Measurements from ENCODE around the gene MAGI3.
"Not testable (repeated sequence)": the region's sequence is repeated elsewhere in the genome, so short reads cannot be mapped to it uniquely, and the experiment has no call there.

MAGI3 gene

GRCh38 chr1:113530021-113530420 lies 139.7 kb downstream of the MAGI3 start:
- DNase-seq: no peak

DNA sequence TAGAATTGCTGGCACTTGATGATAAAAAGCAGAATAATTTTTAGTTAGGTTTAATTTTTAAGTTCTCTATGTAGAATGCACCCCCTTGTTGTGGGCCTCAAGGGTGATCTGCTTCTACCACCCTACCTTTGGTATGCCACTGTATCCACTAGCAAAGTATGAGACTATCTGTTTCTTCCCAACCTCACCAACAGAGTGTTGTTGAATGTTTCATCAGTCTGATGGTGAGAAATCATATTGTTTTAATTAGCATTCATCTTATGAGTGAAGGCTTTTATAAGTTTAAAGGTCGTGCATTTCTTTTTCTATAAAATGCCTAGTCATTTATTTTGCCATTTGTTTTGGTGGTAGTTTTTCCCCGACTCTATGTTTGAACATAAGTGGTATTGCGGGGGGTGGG lies 141.0 kb downstream of the MAGI3 start:
- no peak for DNase-seq

- no peak for DNase-seq
Measured at GRCh38 chr1:113533061-113533460, 142.7 kb downstream of the MAGI3 start.

GRCh38 chr1:113534130-113534817 lies 144.0 kb downstream of the MAGI3 start:
- DNase-seq: no peak

DNA sequence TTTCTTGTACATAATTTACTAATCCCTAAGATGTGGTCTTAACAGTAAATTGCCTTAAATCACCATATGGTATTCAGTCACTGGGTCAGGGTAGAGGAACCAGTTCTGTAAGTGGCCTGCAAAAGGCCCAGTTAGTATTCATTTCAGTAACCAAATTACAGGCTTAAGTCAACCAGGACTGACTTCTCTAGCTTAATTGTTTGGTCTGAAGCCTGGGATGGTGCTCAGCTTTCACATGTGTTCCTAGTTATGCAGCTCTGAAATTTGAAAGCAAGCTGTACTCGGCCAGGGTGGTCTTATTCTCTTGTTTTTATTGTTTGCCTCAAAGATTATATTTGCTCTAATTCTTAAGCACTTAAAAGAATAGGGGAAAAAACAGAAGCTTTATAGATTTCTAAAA lies 144.6 kb downstream of the MAGI3 start:
- DNase-seq: no peak

GRCh38 chr1:113536182-113536780 lies 146.0 kb downstream of the MAGI3 start:
- DNase-seq: no peak

- no peak for DNase-seq
Measured at GRCh38 chr1:113538225-113538624, 147.9 kb downstream of the MAGI3 start.

DNA sequence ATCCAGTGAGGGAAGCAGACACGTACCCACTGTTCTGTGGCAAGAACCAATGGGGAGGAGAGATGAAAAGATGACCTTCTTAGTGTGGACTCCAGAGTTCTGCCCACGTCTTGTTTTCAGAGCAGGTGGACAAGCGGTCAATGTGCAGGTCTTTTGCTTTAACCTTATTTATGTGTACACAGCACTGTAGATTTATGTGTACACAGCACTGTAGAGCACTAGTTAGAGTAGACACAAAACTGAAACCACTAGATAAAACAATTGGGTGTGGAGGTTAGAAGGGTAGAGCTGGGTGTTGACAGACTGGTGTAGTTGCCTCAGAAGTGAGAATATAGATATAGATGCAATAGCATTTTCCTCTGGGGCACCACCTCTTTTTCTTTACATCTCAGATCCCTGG lies 150.0 kb downstream of the MAGI3 start:
- DNase-seq: no peak

- no peak for DNase-seq
Measured at GRCh38 chr1:113541106-113541505, 150.8 kb downstream of the MAGI3 start.

GRCh38 chr1:113542221-113542701 lies 151.9 kb downstream of the MAGI3 start:
- no peak for DNase-seq

DNA sequence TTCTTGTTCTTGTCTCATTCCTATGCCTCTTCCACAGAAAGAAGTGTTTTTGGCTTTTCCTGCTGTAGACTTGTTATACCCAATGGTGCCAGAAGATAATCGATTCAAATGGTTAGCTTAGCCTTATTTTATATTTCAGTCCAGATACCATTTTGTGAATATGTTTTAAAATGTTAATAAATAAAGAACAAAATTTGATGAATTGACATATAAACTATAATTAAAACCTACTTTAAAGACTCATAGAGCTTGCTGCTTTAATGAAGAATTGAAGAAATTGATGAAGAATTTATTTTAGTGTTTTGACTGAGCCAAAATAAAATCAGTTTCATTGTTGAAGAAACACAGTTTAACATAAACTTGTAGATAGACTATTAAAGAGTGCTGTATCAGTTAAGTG lies 152.8 kb downstream of the MAGI3 start:
- DNase-seq: no peak

DNA sequence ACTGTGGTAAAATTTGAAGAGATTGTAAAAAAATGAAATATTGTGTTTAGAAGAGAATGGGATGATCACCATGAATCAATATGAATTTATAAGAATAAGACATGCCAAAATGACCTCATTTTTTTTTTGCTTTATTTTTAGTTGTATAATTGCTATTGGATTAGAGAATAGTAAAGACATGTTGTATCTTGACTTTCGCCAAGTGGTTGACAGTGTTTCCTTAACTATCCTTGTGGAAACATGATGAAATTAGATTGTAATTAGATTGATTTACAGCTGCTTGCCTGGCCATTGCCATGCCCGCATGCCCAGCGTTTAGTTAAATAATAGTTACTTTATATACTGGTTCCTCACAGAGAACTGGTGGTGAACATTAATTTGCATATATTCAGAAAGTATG lies 154.9 kb downstream of the MAGI3 start:
- DNase-seq: no peak

GRCh38 chr1:113545626-113546025 lies 155.3 kb downstream of the MAGI3 start:
- no peak for DNase-seq

GRCh38 chr1:113551728-113552127 lies 161.4 kb downstream of the MAGI3 start:
- no peak for DNase-seq

- DNase-seq: no peak
Measured at GRCh38 chr1:113552244-113552643, 161.9 kb downstream of the MAGI3 start.

GRCh38 chr1:113557187-113557586 lies 166.9 kb downstream of the MAGI3 start:
- no peak for DNase-seq

GRCh38 chr1:113565621-113566020 lies 175.3 kb downstream of the MAGI3 start:
- DNase-seq: no peak

DNA sequence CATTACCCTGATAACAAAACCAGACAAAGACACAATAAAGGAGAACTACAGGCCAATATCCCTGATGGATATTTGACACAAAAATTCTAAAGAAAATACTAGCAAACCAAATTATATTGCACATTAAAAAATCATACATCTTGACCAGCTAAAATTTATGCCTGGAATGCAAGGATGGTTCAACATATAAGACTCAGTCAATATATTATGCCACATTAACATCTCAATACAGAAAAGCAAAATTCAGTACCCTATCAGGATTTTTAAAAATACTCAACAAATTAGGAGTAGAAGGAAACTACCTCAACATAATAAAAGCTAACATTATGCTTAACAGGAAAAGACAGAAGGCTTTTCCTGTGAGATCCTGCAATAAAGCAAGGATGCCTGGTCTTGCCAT lies 177.1 kb downstream of the MAGI3 start:
- no peak for DNase-seq

DNA sequence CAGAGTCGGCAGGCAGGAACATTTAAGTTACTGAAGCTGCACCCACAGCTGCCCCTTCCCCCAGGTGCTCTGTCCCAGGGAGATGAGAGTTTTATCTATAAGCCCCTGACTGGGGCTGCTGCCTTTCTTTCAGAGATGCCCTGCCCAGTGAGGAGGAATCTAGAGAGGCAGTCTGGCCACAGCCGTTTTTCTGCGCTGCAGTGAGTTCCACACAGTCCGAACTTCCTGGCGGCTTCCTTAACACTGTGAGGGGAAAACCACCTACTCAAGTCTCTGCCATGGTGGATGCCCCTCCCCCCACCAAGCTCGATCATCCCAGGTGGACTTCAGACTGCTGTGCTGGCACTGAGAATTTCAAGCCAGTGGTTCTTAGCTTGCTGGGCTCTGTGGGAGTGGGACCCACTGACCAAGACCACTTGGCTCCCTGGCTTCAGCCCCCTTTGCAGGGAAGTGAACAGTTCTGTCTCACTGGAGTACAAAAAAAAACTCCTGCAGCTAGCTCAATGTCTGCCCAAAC lies 185.5 kb downstream of the MAGI3 start:
- DNase-seq: not testable (repeated sequence)

DNA sequence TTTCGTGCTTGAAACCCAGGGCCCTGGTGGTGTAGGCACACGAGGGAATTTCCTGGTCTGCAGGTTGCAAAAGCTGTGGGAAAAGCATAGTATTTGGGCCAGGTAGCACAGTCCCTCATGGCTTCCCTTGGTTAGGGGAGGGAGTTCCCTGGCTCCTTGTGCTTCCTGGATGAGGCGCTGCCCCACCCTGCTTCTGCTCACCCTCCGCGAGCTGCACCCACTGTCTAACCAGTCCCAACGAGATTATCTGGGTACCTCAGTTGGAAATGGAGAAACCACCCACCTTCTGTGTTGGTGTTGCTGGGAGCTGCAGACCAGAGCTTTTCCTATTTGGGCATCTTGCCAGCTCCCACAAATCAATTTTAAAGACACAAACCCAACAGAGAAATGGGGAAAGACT lies 186.0 kb downstream of the MAGI3 start:
- no peak for DNase-seq

GRCh38 chr1:113579256-113580018 lies 189.1 kb downstream of the MAGI3 start:
- no peak for DNase-seq

GRCh38 chr1:113581323-113581722 lies 191.0 kb downstream of the MAGI3 start:
- DNase-seq: no peak

DNA sequence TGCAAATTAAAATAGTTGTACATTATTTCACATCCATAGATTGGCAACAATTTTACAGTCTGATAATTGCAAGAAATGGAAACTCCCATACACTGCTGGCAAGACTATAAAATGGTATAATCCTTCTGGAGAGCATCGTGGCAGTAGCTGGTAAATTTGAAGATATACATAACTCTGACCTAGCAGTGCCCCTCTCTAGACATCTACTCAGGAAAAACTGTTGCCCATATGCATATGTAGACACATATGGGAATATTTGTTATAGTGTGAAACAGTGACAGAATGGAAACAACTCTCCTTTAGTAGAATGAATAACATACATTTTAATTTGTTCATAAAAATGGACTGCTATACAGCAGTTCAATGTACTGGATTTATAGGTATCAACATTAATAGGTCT lies 191.8 kb downstream of the MAGI3 start:
- DNase-seq: no peak

DNA sequence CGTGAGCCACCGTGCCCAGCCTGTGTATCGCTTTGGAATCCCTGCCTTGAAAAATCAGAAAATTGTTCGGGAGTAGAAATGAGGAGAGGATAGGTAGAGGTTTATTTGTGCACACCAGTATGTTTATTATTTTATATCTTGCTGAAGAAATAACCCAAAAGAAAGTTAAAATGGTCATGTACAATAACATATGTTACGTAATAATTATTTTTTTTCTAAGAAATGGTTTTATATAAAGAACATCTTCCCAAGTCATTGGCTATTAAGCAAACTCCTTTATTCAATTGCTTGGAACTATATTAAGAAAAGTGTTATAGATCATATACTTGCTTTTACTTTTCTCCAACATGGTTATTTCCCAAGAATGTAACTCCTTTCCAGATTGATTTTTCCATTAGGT lies 197.2 kb downstream of the MAGI3 start:
- no peak for DNase-seq

All from NCI-H1436 (cell line).